Loucy (cell line): ENCODE data around the gene GAS2L3.
"Not testable (repeated sequence)": the region's sequence is repeated elsewhere in the genome, so short reads cannot be mapped to it uniquely, and the experiment has no call there.

Experiments used
- H2AFZ ChIP-seq: fragments of 200-600 bp; sonication (generic); 2 replicates; pipeline ENCODE4 v1.6.0; 2016; ENCODE audit warnings: antibody characterized with exemption, mild to moderate bottlenecking, low read length, moderate library complexity
- H3F3A ChIP-seq: fragments of 200-600 bp; 2 replicates; pipeline ENCODE4 v1.6.0; 2016; ENCODE audit warnings: antibody characterized with exemption, low read depth, mild to moderate bottlenecking
- H3K27me3 ChIP-seq: fragments of 200-600 bp; sonication (generic); 2 replicates; pipeline ENCODE4 v1.6.1; 2014; ENCODE audit warnings: low read length, mild to moderate bottlenecking; ENCODE audit not compliant: insufficient read depth, poor library complexity, severe bottlenecking
- H3K36me3 ChIP-seq: fragments of 200-600 bp; sonication (generic); 2 replicates; pipeline ENCODE4 v1.6.1; 2016; ENCODE audit warnings: low read length; ENCODE audit not compliant: insufficient read depth
- H3K4me1 ChIP-seq: fragments of 200-600 bp; sonication (generic); 2 replicates; pipeline ENCODE4 v1.5.1; 2014; ENCODE audit warnings: low read length, mild to moderate bottlenecking; ENCODE audit not compliant: insufficient read depth, poor library complexity, severe bottlenecking
- H3K4me2 ChIP-seq: fragments of 200-600 bp; sonication (generic); 2 replicates; pipeline ENCODE4 v1.6.0; 2014; ENCODE audit warnings: antibody characterized with exemption, low read length, low read depth, mild to moderate bottlenecking; ENCODE audit not compliant: poor library complexity, severe bottlenecking
- H3K4me3 ChIP-seq: fragments of 200-600 bp; sonication (generic); 2 replicates; pipeline ENCODE4 v1.5.1; 2014; ENCODE audit warnings: low read length, mild to moderate bottlenecking, mixed read lengths; ENCODE audit not compliant: poor library complexity, severe bottlenecking
- H3K79me2 ChIP-seq: fragments of 200-600 bp; sonication (generic); 2 replicates; pipeline ENCODE4 v1.6.1; 2014; ENCODE audit warnings: low read length; ENCODE audit not compliant: insufficient read depth
- H3K9ac ChIP-seq: fragments of 200-600 bp; sonication (generic); 2 replicates; pipeline ENCODE4 v1.6.0; 2014; ENCODE audit warnings: mild to moderate bottlenecking, low read depth, low read length, moderate library complexity; ENCODE audit not compliant: poor library complexity, severe bottlenecking
- H3K9me2 ChIP-seq: fragments of 200-600 bp; sonication (generic); replicated peaks from 2 replicates; pipeline ENCODE4 v1.6.1; 2016; ENCODE audit warnings: low read depth, low read length, mixed read lengths
- H3K9me3 ChIP-seq: fragments of 200-600 bp; sonication (generic); 2 replicates; pipeline ENCODE4 v1.6.1; 2014; ENCODE audit warnings: mild to moderate bottlenecking, antibody characterized with exemption, low read length, low read depth; ENCODE audit not compliant: insufficient read depth
- H4K20me1 ChIP-seq: fragments of 200-600 bp; sonication (generic); 2 replicates; pipeline ENCODE4 v1.6.0; 2014; ENCODE audit warnings: antibody characterized with exemption, low read length, mild to moderate bottlenecking; ENCODE audit not compliant: insufficient read depth, poor library complexity, severe bottlenecking
- EZH2phosphoT487 ChIP-seq: fragments of 200-600 bp; IDR thresholded peaks from 2 replicates; pipeline ENCODE4 v1.6.1; 2018; ENCODE audit warnings: antibody characterized with exemption, mild to moderate bottlenecking, moderate library complexity, borderline replicate concordance
- TF ChIP-seq, protein P1 (sequence below): fragments of 200-600 bp; sonication (generic); conservative IDR thresholded peaks from 2 replicates; pipeline ENCODE4 v1.5.1; 2014; ENCODE audit warnings: mild to moderate bottlenecking, antibody characterized with exemption, low read length

Gene GAS2L3

GRCh38 chr12:100632445-100632892 is 59.0 kb downstream of the GAS2L3 start:
- Histone ChIP-seq H4K20me1 (no peaks in the 10 kb centered on the region), H3K9me3 (no peaks in the 10 kb centered on the region), H3K36me3 (no peaks in the 10 kb centered on the region), H3K79me2 (no peaks in the 10 kb centered on the region), H3F3A (no peaks in the 10 kb centered on the region), H3K4me2 (no peak overlapping the region), H3K27me3 (no peaks in the 10 kb centered on the region), H3K4me1 (no peaks in the 10 kb centered on the region), H3K4me3 (no peak overlapping the region), H3K9ac (no peak overlapping the region), H2AFZ (no peak overlapping the region), H3K9me2 (no peaks in the 10 kb centered on the region)
- TF ChIP-seq EZH2phosphoT487: no peak
- TF ChIP-seq, protein P1, sequence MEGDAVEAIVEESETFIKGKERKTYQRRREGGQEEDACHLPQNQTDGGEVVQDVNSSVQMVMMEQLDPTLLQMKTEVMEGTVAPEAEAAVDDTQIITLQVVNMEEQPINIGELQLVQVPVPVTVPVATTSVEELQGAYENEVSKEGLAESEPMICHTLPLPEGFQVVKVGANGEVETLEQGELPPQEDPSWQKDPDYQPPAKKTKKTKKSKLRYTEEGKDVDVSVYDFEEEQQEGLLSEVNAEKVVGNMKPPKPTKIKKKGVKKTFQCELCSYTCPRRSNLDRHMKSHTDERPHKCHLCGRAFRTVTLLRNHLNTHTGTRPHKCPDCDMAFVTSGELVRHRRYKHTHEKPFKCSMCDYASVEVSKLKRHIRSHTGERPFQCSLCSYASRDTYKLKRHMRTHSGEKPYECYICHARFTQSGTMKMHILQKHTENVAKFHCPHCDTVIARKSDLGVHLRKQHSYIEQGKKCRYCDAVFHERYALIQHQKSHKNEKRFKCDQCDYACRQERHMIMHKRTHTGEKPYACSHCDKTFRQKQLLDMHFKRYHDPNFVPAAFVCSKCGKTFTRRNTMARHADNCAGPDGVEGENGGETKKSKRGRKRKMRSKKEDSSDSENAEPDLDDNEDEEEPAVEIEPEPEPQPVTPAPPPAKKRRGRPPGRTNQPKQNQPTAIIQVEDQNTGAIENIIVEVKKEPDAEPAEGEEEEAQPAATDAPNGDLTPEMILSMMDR: no peak

- not testable (repeated sequence) for H3K79me2 ChIP-seq, H4K20me1 ChIP-seq, H3K9me2 ChIP-seq, H3K4me2 ChIP-seq, H3K27me3 ChIP-seq, H3K4me3 ChIP-seq, H3F3A ChIP-seq, H3K9ac ChIP-seq, H3K9me3 ChIP-seq, H2AFZ ChIP-seq, H3K4me1 ChIP-seq, H3K36me3 ChIP-seq
Observed at GRCh38 chr12:100633082-100633785, 59.8 kb downstream of the GAS2L3 start.

DNA sequence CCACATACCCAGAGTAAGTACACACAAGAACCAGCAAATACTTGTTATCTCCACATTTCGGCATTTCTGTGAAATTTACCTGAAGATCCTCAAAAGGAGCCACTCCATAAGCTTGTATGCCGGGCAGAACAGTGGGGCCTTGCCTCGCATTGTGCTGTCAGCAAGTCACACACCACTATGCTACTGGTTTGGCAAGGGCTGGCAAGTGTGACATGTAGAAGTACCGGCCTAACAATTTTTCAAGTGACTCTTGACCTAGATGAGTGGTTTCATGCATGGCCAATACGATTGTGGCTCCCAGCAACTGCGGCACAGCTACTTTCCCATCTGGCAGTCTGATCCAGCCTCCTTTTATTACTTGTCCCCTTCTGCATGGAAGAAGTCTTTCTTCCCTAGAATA is 69.8 kb downstream of the GAS2L3 start:
- H3K79me2 ChIP-seq: no peaks in the 10 kb centered on the region
- no peak overlapping the region for H2AFZ ChIP-seq
- H3K9ac ChIP-seq: no peak overlapping the region
- H3K9me3 ChIP-seq: peaks cover 5% of the 10 kb centered on the region; the same call in 1 of the 2 replicates
- H3K4me1 ChIP-seq: no peaks in the 10 kb centered on the region
- H3K4me3 ChIP-seq: no peak overlapping the region
- H3K9me2 ChIP-seq: no peaks in the 10 kb centered on the region
- H3F3A ChIP-seq: no peaks in the 10 kb centered on the region
- no peak overlapping the region for H3K4me2 ChIP-seq
- H3K36me3 ChIP-seq: no peaks in the 10 kb centered on the region
- H3K27me3 ChIP-seq: no peaks in the 10 kb centered on the region
- no peak for TF ChIP-seq EZH2phosphoT487
- H4K20me1 ChIP-seq: no peaks in the 10 kb centered on the region

GRCh38 chr12:100646896-100647295 is 73.4 kb downstream of the GAS2L3 start:
- H3K9me3 ChIP-seq: peaks cover 5% of the 10 kb centered on the region; the same call in 1 of the 2 replicates

More at GRCh38 chr12:100646896-100647295, 73.4 kb downstream of the GAS2L3 start:
- Histone ChIP-seq H3K9ac (no peak overlapping the region), H3K79me2 (no peaks in the 10 kb centered on the region), H3K4me1 (no peaks in the 10 kb centered on the region), H4K20me1 (no peaks in the 10 kb centered on the region), H3K27me3 (no peaks in the 10 kb centered on the region), H3K36me3 (no peaks in the 10 kb centered on the region), H3K4me2 (no peak overlapping the region), H3K4me3 (no peak overlapping the region), H2AFZ (no peak overlapping the region), H3F3A (no peaks in the 10 kb centered on the region), H3K9me2 (no peaks in the 10 kb centered on the region)
- TF ChIP-seq EZH2phosphoT487: no peak
- TF ChIP-seq, protein P1: no peak
